Spleen (tissue), 11 donors: ENCODE measurements around the gene R3HDM1. TPM values are rescaled to one million over a fixed set of nuclear protein-coding genes. Genes with fewer than 3 reads are reported as not detected.
"Not testable (repeated sequence)": the region's sequence is repeated elsewhere in the genome, so short reads cannot be mapped to it uniquely, and the experiment has no call there.

Experiments
- DNase-seq: peaks from one replicate; pipeline ENCODE4 v3.0.0-alpha.2; 2020
- H3K27ac ChIP-seq, 8 donors: fragments of 200-600 bp; sonication (generic) in 7 of 8; 1 replicate in 4 of 8; 2 replicates in 4 of 8; pipeline versions ENCODE4 v1.5.0 to v1.8.0; 2016 to 2021; ENCODE audit warnings: inconsistent platforms in 4 of 8, mild to moderate bottlenecking in 4 of 8, moderate library complexity in 1 of 8
- H3K27me3 ChIP-seq, 7 donors: fragments of 200-600 bp; sonication (generic) in 6 of 7; replicated peaks in 1 of 7; 1 replicate in 4 of 7; 2 replicates in 3 of 7; pipeline versions ENCODE4 v1.5.0 to v1.8.0; 2016 to 2021; ENCODE audit warnings: inconsistent platforms in 3 of 7, mild to moderate bottlenecking in 1 of 7
- H3K36me3 ChIP-seq, 6 donors: fragments of 200-600 bp; sonication (generic) in 5 of 6; 1 replicate in 4 of 6; 2 replicates in 2 of 6; pipeline versions ENCODE4 v1.5.0 to v1.8.0; 2016 to 2021; ENCODE audit warnings: inconsistent platforms in 2 of 6
- H3K4me1 ChIP-seq, 6 donors: fragments of 200-600 bp; sonication (generic) in 5 of 6; 1 replicate in 3 of 6; 2 replicates in 3 of 6; pipeline versions ENCODE4 v1.5.0 to v1.8.0; 2016 to 2021; ENCODE audit warnings: inconsistent platforms in 3 of 6
- H3K4me3 ChIP-seq, 8 donors: fragments of 200-600 bp; sonication (generic) in 7 of 8; 1 replicate in 4 of 8; 2 replicates in 4 of 8; pipeline versions ENCODE4 v1.5.0 to v1.8.0; 2016 to 2021; ENCODE audit warnings: inconsistent platforms in 4 of 8, mild to moderate bottlenecking in 4 of 8, moderate library complexity in 2 of 8
- H3K9me3 ChIP-seq, 8 donors: fragments of 200-600 bp; sonication (generic) in 7 of 8; 1 replicate in 4 of 8; 2 replicates in 4 of 8; pipeline versions ENCODE4 v1.5.0 to v1.8.0; 2016 to 2021; ENCODE audit warnings: inconsistent platforms in 4 of 8
- CTCF ChIP-seq, 11 experiments: fragments of 200-600 bp in 7 of 11; fragments of 450-650 bp in 4 of 11; sonication (generic) in 4 of 11; IDR thresholded peaks in 8 of 11; conservative IDR thresholded peaks in 3 of 11; 1 replicate in 7 of 11; 2 replicates in 4 of 11; pipeline versions ENCODE4 v1.4.0 to v1.8.0; 2016 to 2021; ENCODE audit warnings: antibody characterized with exemption in 11 of 11, inconsistent platforms in 4 of 11, mild to moderate bottlenecking in 1 of 11
- POLR2A ChIP-seq, 3 donors: fragments of 450-650 bp; IDR thresholded peaks; one replicate each; pipeline ENCODE4 v1.5.1; 2017; ENCODE audit warnings: antibody characterized with exemption in 3 of 3, mild to moderate bottlenecking in 1 of 3
- POLR2AphosphoS5 ChIP-seq, 3 donors: sonication (generic); formaldehyde crosslinking; IDR thresholded peaks; one replicate each; pipeline ENCODE4 v1.5.1; 2017; ENCODE audit warnings: antibody characterized with exemption in 3 of 3
- WGBS, 5 donors: extraction: QIAGEN DNeasy Blood & Tissue Kit in 3 of 5; methylation state at CpG; one replicate each; pipeline versions ENCODE4 v1.1.5 to v1.1.7; 2013 to 2018; 5-methylcytosine and 5-hydroxymethylcytosine counted together
- intact Hi-C: fragments of 100-400 bp; cut with DNase I; formaldehyde crosslinking; loops from one replicate; pipeline ENCODE4 v1.15.0; 2023; ENCODE audit warnings: low total_unique reads
- polyA plus RNA-seq, 3 donors: library from polyadenylated mRNA; stranded (reverse); fragments of 200-250 nt; gene quantifications; one replicate each; pipeline ENCODE4 v1.2.1, GENCODE V29; 2013
- total RNA-seq, 7 donors: library from RNA; depleted of rRNA in 3 of 7; stranded (reverse); fragments of >200 nt in 3 of 7; fragmentation: NEBNext Ultra II Directional in 4 of 7; extraction: Animal tissue kit (Norgen Biotek cat#: 25700) in 4 of 7; gene quantifications; one replicate each; pipeline versions ENCODE4 v1.1.0 to v1.2.1, GENCODE V29; 2016 to 2021
- donor health status: healthy with polysubstance abuse.
- donor health status: DM: no; HTN: no; CAD: no; lungs with moderate emphysema.
- donor health status: DM: no; HTN: no; CAD: no.
- donor health status: Bipolar disorder and iron deficiency.
- donor health status: healthy.
- donor health status: DM: no; HTN: no; CAD: no.
- donor health status: DM: yes; HTN: yes; CAD: no.

Gene R3HDM1
- total and polyA plus RNA-seq, 10 donors: 8.3 to 54.7 (median 30.7) TPM

GRCh38 chr2:135647836-135648579 lies 116.7 kb downstream of the R3HDM1 start:
- H3K27me3 ChIP-seq: no peaks in the 10 kb centered on the region
- 65 to 96% (median 90%) methylated on average over 2 of the region's 2 CpGs for WGBS, 5 donors
- H3K36me3 ChIP-seq: peaks cover 0 to 85% (median 34%) of the 10 kb centered on the region in 6 donors
- no peak for TF ChIP-seq POLR2A (IDR thresholded peaks at IDR 0.05)
- TF ChIP-seq CTCF (IDR thresholded peaks at IDR 0.05 in 8 of 11, conservative IDR thresholded peaks at IDR 0.05 in 3 of 11): no peak
- TF ChIP-seq POLR2AphosphoS5 (IDR thresholded peaks at IDR 0.05): no peak
- DNase-seq: no peak
- intact Hi-C loops: no loop called here
- no peaks in the 10 kb centered on the region for H3K9me3 ChIP-seq
- H3K4me1 ChIP-seq: no peaks in the 10 kb centered on the region
- H3K27ac ChIP-seq: no peak overlapping the region
- no peak overlapping the region for H3K4me3 ChIP-seq

GRCh38 chr2:135650721-135651120 lies 119.4 kb downstream of the R3HDM1 start:
- TF ChIP-seq CTCF (IDR thresholded peaks at IDR 0.05 in 8 of 11, conservative IDR thresholded peaks at IDR 0.05 in 3 of 11) (no peak), POLR2A (IDR thresholded peaks at IDR 0.05) (no peak), POLR2AphosphoS5 (IDR thresholded peaks at IDR 0.05) (no peak)
- no peak for DNase-seq
- Histone ChIP-seq H3K36me3 (peaks cover 0 to 89% (median 32%) of the 10 kb centered on the region in 6 donors), H3K27ac (no peak overlapping the region), H3K27me3 (no peaks in the 10 kb centered on the region), H3K9me3 (no peaks in the 10 kb centered on the region), H3K4me1 (no peaks in the 10 kb centered on the region), H3K4me3 (no peak overlapping the region)
- intact Hi-C loops: no loop called here
- WGBS, 5 donors: 88 to 98% (median 90%) methylated on average over 1 of the region's 1 CpG

- no peaks in the 10 kb centered on the region for H3K9me3 ChIP-seq
- WGBS, 5 donors: 90 to 94% (median 92%) methylated on average over 3 of the region's 3 CpGs
- H3K4me1 ChIP-seq: no peaks in the 10 kb centered on the region
- intact Hi-C loops: no loop called here
- H3K4me3 ChIP-seq: no peak overlapping the region
- DNase-seq: no peak
- no peak overlapping the region for H3K27ac ChIP-seq
- TF ChIP-seq POLR2AphosphoS5 (IDR thresholded peaks at IDR 0.05): no peak
- TF ChIP-seq POLR2A (IDR thresholded peaks at IDR 0.05): no peak
- TF ChIP-seq CTCF (IDR thresholded peaks at IDR 0.05 in 8 of 11, conservative IDR thresholded peaks at IDR 0.05 in 3 of 11): no peak
- peaks cover 0 to 89% (median 27%) of the 10 kb centered on the region in 6 donors for H3K36me3 ChIP-seq
- no peaks in the 10 kb centered on the region for H3K27me3 ChIP-seq
Observed at GRCh38 chr2:135651717-135652116, 120.4 kb downstream of the R3HDM1 start.

- not testable (repeated sequence) for H3K4me1 ChIP-seq
Observed at GRCh38 chr2:135654239-135654638, 123.0 kb downstream of the R3HDM1 start.

More at GRCh38 chr2:135654239-135654638, 123.0 kb downstream of the R3HDM1 start:
- H3K36me3 ChIP-seq: peaks cover 0 to 94% (median 32%) of the 10 kb centered on the region in 6 donors
- intact Hi-C loops, H3K9me3 ChIP-seq, H3K27me3 ChIP-seq, H3K27ac ChIP-seq, DNase-seq, H3K4me3 ChIP-seq: not testable (repeated sequence)
- WGBS, 5 donors: 97 to 100% (median 99%) methylated on average over 5 of the region's 5 CpGs
